ENCODE results near the gene NRG3.

Gene NRG3

GRCh38 chr10:82737549-82737948 is 862.6 kb downstream of the NRG3 start:
- H3K9me3 ChIP-seq (ENCODE audit: control insufficient read depth, low read length) = no peaks in the 10 kb centered on the region
- no peak overlapping the region for H3K27ac ChIP-seq (ENCODE audit: insufficient read depth, low read length, poor library complexity, severe bottlenecking)
- H3K4me1 ChIP-seq (ENCODE audit: control insufficient read depth, insufficient read depth, low read length, poor library complexity, severe bottlenecking) = no peaks in the 10 kb centered on the region
- DNase-seq = no peak
- no peak overlapping the region for H3K4me3 ChIP-seq (ENCODE audit: insufficient read depth, low read depth, low read length, poor library complexity, severe bottlenecking)
- no peaks in the 10 kb centered on the region for H3K36me3 ChIP-seq (ENCODE audit: control insufficient read depth, insufficient read depth, low read length)
- no peaks in the 10 kb centered on the region for H3K27me3 ChIP-seq (replicated peaks; ENCODE audit: control insufficient read depth, insufficient read depth, low read length, poor library complexity, severe bottlenecking)

- H3K36me3 ChIP-seq (ENCODE audit: control insufficient read depth, insufficient read depth, low read length) = no peaks in the 10 kb centered on the region
- no peak for DNase-seq
- no peak overlapping the region for H3K4me3 ChIP-seq (ENCODE audit: insufficient read depth, low read depth, low read length, poor library complexity, severe bottlenecking)
- no peaks in the 10 kb centered on the region for H3K27me3 ChIP-seq (replicated peaks; ENCODE audit: control insufficient read depth, insufficient read depth, low read length, poor library complexity, severe bottlenecking)
- no peaks in the 10 kb centered on the region for H3K9me3 ChIP-seq (ENCODE audit: control insufficient read depth, low read length)
- no peaks in the 10 kb centered on the region for H3K4me1 ChIP-seq (ENCODE audit: control insufficient read depth, insufficient read depth, low read length, poor library complexity, severe bottlenecking)
- H3K27ac ChIP-seq (ENCODE audit: insufficient read depth, low read length, poor library complexity, severe bottlenecking) = no peak overlapping the region
These were observed 863.6 kb downstream of the NRG3 start for GRCh38 chr10:82738592-82738991.

- no peak overlapping the region for H3K4me3 ChIP-seq (ENCODE audit: insufficient read depth, low read depth, low read length, poor library complexity, severe bottlenecking)
- H3K9me3 ChIP-seq (ENCODE audit: control insufficient read depth, low read length) = no peaks in the 10 kb centered on the region
- no peak overlapping the region for H3K27ac ChIP-seq (ENCODE audit: insufficient read depth, low read length, poor library complexity, severe bottlenecking)
- no peaks in the 10 kb centered on the region for H3K4me1 ChIP-seq (ENCODE audit: control insufficient read depth, insufficient read depth, low read length, poor library complexity, severe bottlenecking)
- H3K27me3 ChIP-seq (replicated peaks; ENCODE audit: control insufficient read depth, insufficient read depth, low read length, poor library complexity, severe bottlenecking) = no peaks in the 10 kb centered on the region
- no peaks in the 10 kb centered on the region for H3K36me3 ChIP-seq (ENCODE audit: control insufficient read depth, insufficient read depth, low read length)
- DNase-seq = no peak
These were observed 867.5 kb downstream of the NRG3 start for GRCh38 chr10:82742478-82742877.

GRCh38 chr10:82742898-82743297 is 867.9 kb downstream of the NRG3 start:
- no peak overlapping the region for H3K27ac ChIP-seq (ENCODE audit: insufficient read depth, low read length, poor library complexity, severe bottlenecking)
- H3K9me3 ChIP-seq (ENCODE audit: control insufficient read depth, low read length) = no peaks in the 10 kb centered on the region
- H3K4me3 ChIP-seq (ENCODE audit: insufficient read depth, low read depth, low read length, poor library complexity, severe bottlenecking) = no peak overlapping the region
- no peaks in the 10 kb centered on the region for H3K27me3 ChIP-seq (replicated peaks; ENCODE audit: control insufficient read depth, insufficient read depth, low read length, poor library complexity, severe bottlenecking)
- H3K4me1 ChIP-seq (ENCODE audit: control insufficient read depth, insufficient read depth, low read length, poor library complexity, severe bottlenecking) = no peaks in the 10 kb centered on the region
- no peak for DNase-seq
- H3K36me3 ChIP-seq (ENCODE audit: control insufficient read depth, insufficient read depth, low read length) = no peaks in the 10 kb centered on the region

GRCh38 chr10:82750538-82750937 is 875.5 kb downstream of the NRG3 start:
- Histone ChIP-seq H3K9me3 (ENCODE audit: control insufficient read depth, low read length) (no peaks in the 10 kb centered on the region), H3K36me3 (ENCODE audit: control insufficient read depth, insufficient read depth, low read length) (no peaks in the 10 kb centered on the region), H3K27me3 (replicated peaks; ENCODE audit: control insufficient read depth, insufficient read depth, low read length, poor library complexity, severe bottlenecking) (no peaks in the 10 kb centered on the region), H3K4me3 (ENCODE audit: insufficient read depth, low read depth, low read length, poor library complexity, severe bottlenecking) (no peak overlapping the region), H3K27ac (ENCODE audit: insufficient read depth, low read length, poor library complexity, severe bottlenecking) (no peak overlapping the region), H3K4me1 (ENCODE audit: control insufficient read depth, insufficient read depth, low read length, poor library complexity, severe bottlenecking) (no peaks in the 10 kb centered on the region)
- DNase-seq = no peak

- H3K36me3 ChIP-seq (ENCODE audit: control insufficient read depth, insufficient read depth, low read length) = no peaks in the 10 kb centered on the region
- H3K9me3 ChIP-seq (ENCODE audit: control insufficient read depth, low read length) = no peaks in the 10 kb centered on the region
- no peak for DNase-seq
- H3K27me3 ChIP-seq (replicated peaks; ENCODE audit: control insufficient read depth, insufficient read depth, low read length, poor library complexity, severe bottlenecking) = no peaks in the 10 kb centered on the region
- H3K27ac ChIP-seq (ENCODE audit: insufficient read depth, low read length, poor library complexity, severe bottlenecking) = no peak overlapping the region
- H3K4me1 ChIP-seq (ENCODE audit: control insufficient read depth, insufficient read depth, low read length, poor library complexity, severe bottlenecking) = no peaks in the 10 kb centered on the region
- no peak overlapping the region for H3K4me3 ChIP-seq (ENCODE audit: insufficient read depth, low read depth, low read length, poor library complexity, severe bottlenecking)
These were observed 882.4 kb downstream of the NRG3 start for GRCh38 chr10:82757397-82757796.

- no peak for DNase-seq
- Histone ChIP-seq H3K9me3 (ENCODE audit: control insufficient read depth, low read length) (no peaks in the 10 kb centered on the region), H3K4me1 (ENCODE audit: control insufficient read depth, insufficient read depth, low read length, poor library complexity, severe bottlenecking) (no peaks in the 10 kb centered on the region), H3K27me3 (replicated peaks; ENCODE audit: control insufficient read depth, insufficient read depth, low read length, poor library complexity, severe bottlenecking) (no peaks in the 10 kb centered on the region), H3K4me3 (ENCODE audit: insufficient read depth, low read depth, low read length, poor library complexity, severe bottlenecking) (no peak overlapping the region), H3K27ac (ENCODE audit: insufficient read depth, low read length, poor library complexity, severe bottlenecking) (no peak overlapping the region), H3K36me3 (ENCODE audit: control insufficient read depth, insufficient read depth, low read length) (no peaks in the 10 kb centered on the region)
These were observed 882.9 kb downstream of the NRG3 start for GRCh38 chr10:82757901-82758300.

GRCh38 chr10:82759050-82759449 is 884.1 kb downstream of the NRG3 start:
- no peak for DNase-seq
- Histone ChIP-seq H3K27ac (ENCODE audit: insufficient read depth, low read length, poor library complexity, severe bottlenecking) (no peak overlapping the region), H3K27me3 (replicated peaks; ENCODE audit: control insufficient read depth, insufficient read depth, low read length, poor library complexity, severe bottlenecking) (no peaks in the 10 kb centered on the region), H3K9me3 (ENCODE audit: control insufficient read depth, low read length) (no peaks in the 10 kb centered on the region), H3K36me3 (ENCODE audit: control insufficient read depth, insufficient read depth, low read length) (no peaks in the 10 kb centered on the region), H3K4me3 (ENCODE audit: insufficient read depth, low read depth, low read length, poor library complexity, severe bottlenecking) (no peak overlapping the region), H3K4me1 (ENCODE audit: control insufficient read depth, insufficient read depth, low read length, poor library complexity, severe bottlenecking) (no peaks in the 10 kb centered on the region)

- H3K36me3 ChIP-seq (ENCODE audit: control insufficient read depth, insufficient read depth, low read length) = no peaks in the 10 kb centered on the region
These were observed 887.6 kb downstream of the NRG3 start for GRCh38 chr10:82762641-82763040.

GRCh38 chr10:82768040-82768439 is 893.0 kb downstream of the NRG3 start:
- Histone ChIP-seq H3K27me3 (replicated peaks; ENCODE audit: control insufficient read depth, insufficient read depth, low read length, poor library complexity, severe bottlenecking) (no peaks in the 10 kb centered on the region), H3K9me3 (ENCODE audit: control insufficient read depth, low read length) (no peaks in the 10 kb centered on the region), H3K4me3 (ENCODE audit: insufficient read depth, low read depth, low read length, poor library complexity, severe bottlenecking) (no peak overlapping the region), H3K4me1 (ENCODE audit: control insufficient read depth, insufficient read depth, low read length, poor library complexity, severe bottlenecking) (no peaks in the 10 kb centered on the region), H3K36me3 (ENCODE audit: control insufficient read depth, insufficient read depth, low read length) (no peaks in the 10 kb centered on the region), H3K27ac (ENCODE audit: insufficient read depth, low read length, poor library complexity, severe bottlenecking) (no peak overlapping the region)
- DNase-seq = no peak

More at GRCh38 chr10:82762641-82763040, 887.6 kb downstream of the NRG3 start:
- Histone ChIP-seq H3K27me3 (replicated peaks; ENCODE audit: control insufficient read depth, insufficient read depth, low read length, poor library complexity, severe bottlenecking) (no peaks in the 10 kb centered on the region), H3K4me1 (ENCODE audit: control insufficient read depth, insufficient read depth, low read length, poor library complexity, severe bottlenecking) (no peaks in the 10 kb centered on the region), H3K9me3 (ENCODE audit: control insufficient read depth, low read length) (no peaks in the 10 kb centered on the region), H3K4me3 (ENCODE audit: insufficient read depth, low read depth, low read length, poor library complexity, severe bottlenecking) (no peak overlapping the region), H3K27ac (ENCODE audit: insufficient read depth, low read length, poor library complexity, severe bottlenecking) (no peak overlapping the region)
- no peak for DNase-seq

GRCh38 chr10:82778908-82779307 is 903.9 kb downstream of the NRG3 start:
- Histone ChIP-seq H3K27me3 (replicated peaks; ENCODE audit: control insufficient read depth, insufficient read depth, low read length, poor library complexity, severe bottlenecking) (no peaks in the 10 kb centered on the region), H3K4me1 (ENCODE audit: control insufficient read depth, insufficient read depth, low read length, poor library complexity, severe bottlenecking) (no peaks in the 10 kb centered on the region), H3K9me3 (ENCODE audit: control insufficient read depth, low read length) (peaks cover 4% of the 10 kb centered on the region), H3K4me3 (ENCODE audit: insufficient read depth, low read depth, low read length, poor library complexity, severe bottlenecking) (no peak overlapping the region), H3K27ac (ENCODE audit: insufficient read depth, low read length, poor library complexity, severe bottlenecking) (no peak overlapping the region), H3K36me3 (ENCODE audit: control insufficient read depth, insufficient read depth, low read length) (no peaks in the 10 kb centered on the region)
- no peak for DNase-seq
